Activated CD8-positive, alpha-beta T cell treated with anti-CD3 and anti-CD28 coated beads for 36 hours (primary cell): ENCODE results near the gene GRID2. TPM values are rescaled to one million over a fixed set of nuclear protein-coding genes. Genes with fewer than 3 reads are reported as not detected.

Experiments
- ATAC-seq: fragments of 200-7000 bp; cut with Tn5 transposase; one replicate; pipeline ENCODE4 v1.10.0; 2021; ENCODE audit warnings: mild to moderate bottlenecking, moderate library complexity
- CTCF ChIA-PET: fragments of 350-600 bp; sonication (Branson Sonifier 250); formaldehyde crosslinking; loops from one replicate; lab custom pipeline; 2021; ENCODE audit warnings: antibody characterized with exemption; lab: Charles Lee
- POLR2A ChIA-PET: fragments of 350-600 bp; sonication (Branson Sonifier 250); formaldehyde crosslinking; loops from one replicate; lab custom pipeline; 2021; ENCODE audit warnings: antibody characterized with exemption; lab: Charles Lee
- DNase-seq: peaks from one replicate; pipeline ENCODE4 v3.0.0-alpha.2; 2020
- H3K27ac Mint-ChIP-seq: one replicate; pipeline ENCODE4 v1.8.0; 2021; ENCODE audit warnings: mild to moderate bottlenecking, mixed read lengths
- H3K27me3 Mint-ChIP-seq: one replicate; pipeline ENCODE4 v1.8.0; 2021; ENCODE audit warnings: mixed read lengths
- H3K36me3 Mint-ChIP-seq: one replicate; pipeline ENCODE4 v1.8.0; 2021; ENCODE audit warnings: low read depth, mixed read lengths
- H3K4me1 Mint-ChIP-seq: one replicate; pipeline ENCODE4 v1.8.0; 2021; ENCODE audit warnings: low read depth, mixed read lengths
- H3K4me3 Mint-ChIP-seq: one replicate; pipeline ENCODE4 v1.8.0; 2021; ENCODE audit warnings: mild to moderate bottlenecking, moderate library complexity, mixed read lengths
- H3K9me3 Mint-ChIP-seq: one replicate; pipeline ENCODE4 v1.8.0; 2021; ENCODE audit warnings: mixed read lengths
- intact Hi-C: fragments of 100-400 bp; cut with micrococcal nuclease; formaldehyde crosslinking; loops from one replicate; pipeline ENCODE4 v1.10.0; 2022
- total RNA-seq, 2 experiments: library from RNA; stranded (reverse); gene quantifications; one replicate each; pipeline ENCODE4 v1.2.3, GENCODE V29; 2021
- TF ChIP-seq, protein P1 (sequence below): fragments of 200-600 bp; IDR thresholded peaks from one replicate; pipeline ENCODE4 v1.8.0; 2022; ENCODE audit warnings: antibody characterized with exemption, mild to moderate bottlenecking

The GRID2 gene
- total RNA-seq, 2 experiments from 2014 or later: not detected

DNA sequence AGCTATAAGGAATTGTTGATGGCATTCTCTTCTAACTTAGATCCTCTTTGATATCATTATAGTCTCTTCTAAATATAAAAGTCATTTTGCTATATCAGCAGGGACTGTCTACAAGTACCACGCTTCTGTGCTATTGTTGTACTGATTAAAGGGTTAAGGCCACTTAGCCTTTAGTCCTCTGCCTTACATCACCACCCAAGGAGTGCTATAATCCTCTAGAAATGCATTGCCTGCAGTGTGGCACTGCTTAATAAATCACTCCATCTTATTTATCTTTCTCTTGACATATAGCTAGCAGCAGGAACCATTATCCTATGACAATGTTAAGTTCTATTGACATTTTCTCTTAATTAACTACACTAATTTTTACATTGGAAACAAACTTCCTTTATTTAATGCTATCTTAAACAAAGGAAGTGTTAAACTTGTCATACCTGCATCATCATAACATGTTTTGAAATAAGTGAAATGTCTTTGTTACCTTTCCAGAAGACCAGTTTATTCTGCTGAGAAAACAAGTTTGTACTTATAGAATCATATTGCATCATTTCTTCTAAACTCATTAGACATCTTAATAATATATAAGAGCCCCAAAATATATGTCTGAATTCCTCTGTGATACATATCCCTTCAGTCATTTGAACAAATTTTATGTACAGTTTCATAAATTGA lies 1163.9 kb downstream of the GRID2 start:
- CTCF ChIA-PET: no interaction called here
- POLR2A ChIA-PET: no interaction called here
- Mint-ChIP-seq H3K36me3 (no peaks in the 10 kb centered on the region), H3K27ac (no peak overlapping the region), H3K4me1 (no peaks in the 10 kb centered on the region), H3K27me3 (no peaks in the 10 kb centered on the region), H3K9me3 (no peaks in the 10 kb centered on the region), H3K4me3 (no peak overlapping the region)
- TF ChIP-seq, protein P1, sequence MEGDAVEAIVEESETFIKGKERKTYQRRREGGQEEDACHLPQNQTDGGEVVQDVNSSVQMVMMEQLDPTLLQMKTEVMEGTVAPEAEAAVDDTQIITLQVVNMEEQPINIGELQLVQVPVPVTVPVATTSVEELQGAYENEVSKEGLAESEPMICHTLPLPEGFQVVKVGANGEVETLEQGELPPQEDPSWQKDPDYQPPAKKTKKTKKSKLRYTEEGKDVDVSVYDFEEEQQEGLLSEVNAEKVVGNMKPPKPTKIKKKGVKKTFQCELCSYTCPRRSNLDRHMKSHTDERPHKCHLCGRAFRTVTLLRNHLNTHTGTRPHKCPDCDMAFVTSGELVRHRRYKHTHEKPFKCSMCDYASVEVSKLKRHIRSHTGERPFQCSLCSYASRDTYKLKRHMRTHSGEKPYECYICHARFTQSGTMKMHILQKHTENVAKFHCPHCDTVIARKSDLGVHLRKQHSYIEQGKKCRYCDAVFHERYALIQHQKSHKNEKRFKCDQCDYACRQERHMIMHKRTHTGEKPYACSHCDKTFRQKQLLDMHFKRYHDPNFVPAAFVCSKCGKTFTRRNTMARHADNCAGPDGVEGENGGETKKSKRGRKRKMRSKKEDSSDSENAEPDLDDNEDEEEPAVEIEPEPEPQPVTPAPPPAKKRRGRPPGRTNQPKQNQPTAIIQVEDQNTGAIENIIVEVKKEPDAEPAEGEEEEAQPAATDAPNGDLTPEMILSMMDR: no peak
- intact Hi-C loops: no loop called here
- ATAC-seq (no peak), DNase-seq (no peak)

GRCh38 chr4:93469560-93469959 lies 1165.8 kb downstream of the GRID2 start:
- intact Hi-C loops: no loop called here
- no peak for ATAC-seq
- ChIA-PET CTCF (no interaction called here), POLR2A (no interaction called here)
- Mint-ChIP-seq H3K36me3 (no peaks in the 10 kb centered on the region), H3K27ac (no peak overlapping the region), H3K27me3 (no peaks in the 10 kb centered on the region), H3K4me1 (no peaks in the 10 kb centered on the region), H3K4me3 (no peak overlapping the region), H3K9me3 (no peaks in the 10 kb centered on the region)
- TF ChIP-seq, protein P1: no peak
- no peak for DNase-seq

GRCh38 chr4:93475730-93476129 lies 1172.0 kb downstream of the GRID2 start:
- no peak for ATAC-seq
- no peaks in the 10 kb centered on the region for H3K27me3 Mint-ChIP-seq

GRCh38 chr4:93478805-93479204 lies 1175.0 kb downstream of the GRID2 start:
- intact Hi-C loops: no loop called here
- ChIA-PET POLR2A (no interaction called here), CTCF (no interaction called here)
- ATAC-seq (no peak), DNase-seq (no peak)
- TF ChIP-seq, protein P1: no peak
- Mint-ChIP-seq H3K9me3 (peaks cover 7% of the 10 kb centered on the region), H3K27ac (no peak overlapping the region), H3K27me3 (no peaks in the 10 kb centered on the region), H3K36me3 (no peaks in the 10 kb centered on the region), H3K4me1 (no peaks in the 10 kb centered on the region), H3K4me3 (no peak overlapping the region)

More at GRCh38 chr4:93475730-93476129, 1172.0 kb downstream of the GRID2 start:
- no peak for DNase-seq
- Mint-ChIP-seq H3K36me3 (no peaks in the 10 kb centered on the region), H3K9me3 (peaks cover under 1% of the 10 kb centered on the region), H3K27ac (no peak overlapping the region), H3K4me1 (no peaks in the 10 kb centered on the region), H3K4me3 (no peak overlapping the region)
- intact Hi-C loops: no loop called here
- CTCF ChIA-PET: no interaction called here
- POLR2A ChIA-PET: no interaction called here
- TF ChIP-seq, protein P1: no peak

DNA sequence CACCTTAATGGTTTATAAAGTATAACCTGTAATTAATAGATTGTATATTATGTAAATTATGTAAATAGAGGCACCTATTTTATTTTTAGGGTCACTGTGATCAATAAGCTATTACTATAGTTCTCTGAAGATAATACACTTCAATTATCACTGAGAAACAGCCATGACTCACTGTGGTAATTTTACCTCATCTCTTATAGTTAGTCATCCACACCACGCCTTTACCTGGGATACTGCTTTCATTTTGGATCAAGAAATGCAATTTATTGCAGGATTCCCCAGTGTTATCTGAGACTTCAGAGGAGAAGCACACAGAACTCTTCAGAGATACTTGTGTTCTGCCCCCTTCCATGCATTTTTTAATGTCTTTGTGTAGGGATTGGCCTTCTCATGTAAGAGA lies 1176.7 kb downstream of the GRID2 start:
- no peak overlapping the region for H3K27ac Mint-ChIP-seq
- CTCF ChIA-PET: no interaction called here
- POLR2A ChIA-PET: no interaction called here

More for the DNA sequence above, 1176.7 kb downstream of the GRID2 start:
- intact Hi-C loops: no loop called here
- Mint-ChIP-seq H3K9me3 (peaks cover 7% of the 10 kb centered on the region), H3K27me3 (no peaks in the 10 kb centered on the region), H3K4me1 (no peaks in the 10 kb centered on the region), H3K4me3 (no peak overlapping the region), H3K36me3 (no peaks in the 10 kb centered on the region)
- DNase-seq: no peak
- TF ChIP-seq, protein P1: no peak
- ATAC-seq: no peak
